GM06990 (cell line): ENCODE measurements around the gene TRMT44.

Experiments used
- DNase-seq: peaks from one replicate; pipeline ENCODE4 v3.0.0-alpha.2; 2011; ENCODE audit not compliant: insufficient read length; ENCODE audit errors: extremely low read depth
- H3K27me3 ChIP-seq: replicated peaks from 2 replicates; pipeline ENCODE4 v1.6.0; 2011; ENCODE audit warnings: low read length; ENCODE audit not compliant: control insufficient read depth, insufficient read depth
- H3K36me3 ChIP-seq: 2 replicates; pipeline ENCODE4 v1.5.1; 2011; ENCODE audit warnings: low read length; ENCODE audit not compliant: control insufficient read depth, insufficient read depth
- H3K4me3 ChIP-seq: replicated peaks from 2 replicates; pipeline ENCODE4 v1.5.1; 2011; ENCODE audit warnings: low read depth, mild to moderate bottlenecking, control low read depth, low read length
- TF ChIP-seq, protein P1 (sequence below): IDR thresholded peaks from 2 replicates; pipeline ENCODE4 v1.5.1; 2011; ENCODE audit warnings: low read length, control low read depth, mild to moderate bottlenecking, inconsistent platforms; ENCODE audit not compliant: insufficient read depth, poor library complexity, severe bottlenecking

The TRMT44 gene

DNA sequence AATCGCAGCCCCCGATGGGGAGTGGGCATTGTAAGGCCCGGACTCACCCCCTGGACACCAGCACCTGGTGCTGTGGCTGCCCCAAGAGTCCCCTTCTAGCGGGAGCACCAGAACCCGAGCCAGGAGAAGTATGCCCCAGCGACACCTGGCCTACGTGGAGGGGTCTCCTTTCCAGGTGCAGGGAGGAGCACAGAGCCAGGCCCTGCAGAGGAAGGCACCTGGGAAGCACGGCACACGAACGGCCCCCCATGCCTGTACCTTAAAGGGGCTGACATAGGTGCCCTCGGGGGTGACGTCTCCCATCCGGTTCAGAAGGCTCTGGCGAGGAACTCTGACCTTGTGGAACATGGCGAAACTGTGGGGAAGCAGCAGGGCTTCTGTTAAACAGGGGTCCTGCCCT lies 41.3 kb upstream of the TRMT44 start:
- no peak for DNase-seq
- Histone ChIP-seq H3K4me3 (no peak overlapping the region), H3K27me3 (no peaks in the 10 kb centered on the region), H3K36me3 (peaks cover 8% of the 10 kb centered on the region)
- TF ChIP-seq, protein P1, sequence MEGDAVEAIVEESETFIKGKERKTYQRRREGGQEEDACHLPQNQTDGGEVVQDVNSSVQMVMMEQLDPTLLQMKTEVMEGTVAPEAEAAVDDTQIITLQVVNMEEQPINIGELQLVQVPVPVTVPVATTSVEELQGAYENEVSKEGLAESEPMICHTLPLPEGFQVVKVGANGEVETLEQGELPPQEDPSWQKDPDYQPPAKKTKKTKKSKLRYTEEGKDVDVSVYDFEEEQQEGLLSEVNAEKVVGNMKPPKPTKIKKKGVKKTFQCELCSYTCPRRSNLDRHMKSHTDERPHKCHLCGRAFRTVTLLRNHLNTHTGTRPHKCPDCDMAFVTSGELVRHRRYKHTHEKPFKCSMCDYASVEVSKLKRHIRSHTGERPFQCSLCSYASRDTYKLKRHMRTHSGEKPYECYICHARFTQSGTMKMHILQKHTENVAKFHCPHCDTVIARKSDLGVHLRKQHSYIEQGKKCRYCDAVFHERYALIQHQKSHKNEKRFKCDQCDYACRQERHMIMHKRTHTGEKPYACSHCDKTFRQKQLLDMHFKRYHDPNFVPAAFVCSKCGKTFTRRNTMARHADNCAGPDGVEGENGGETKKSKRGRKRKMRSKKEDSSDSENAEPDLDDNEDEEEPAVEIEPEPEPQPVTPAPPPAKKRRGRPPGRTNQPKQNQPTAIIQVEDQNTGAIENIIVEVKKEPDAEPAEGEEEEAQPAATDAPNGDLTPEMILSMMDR, result no peak

GRCh38 chr4:8400632-8401325 lies 39.8 kb upstream of the TRMT44 start:
- TF ChIP-seq, protein P1, result no peak

DNA sequence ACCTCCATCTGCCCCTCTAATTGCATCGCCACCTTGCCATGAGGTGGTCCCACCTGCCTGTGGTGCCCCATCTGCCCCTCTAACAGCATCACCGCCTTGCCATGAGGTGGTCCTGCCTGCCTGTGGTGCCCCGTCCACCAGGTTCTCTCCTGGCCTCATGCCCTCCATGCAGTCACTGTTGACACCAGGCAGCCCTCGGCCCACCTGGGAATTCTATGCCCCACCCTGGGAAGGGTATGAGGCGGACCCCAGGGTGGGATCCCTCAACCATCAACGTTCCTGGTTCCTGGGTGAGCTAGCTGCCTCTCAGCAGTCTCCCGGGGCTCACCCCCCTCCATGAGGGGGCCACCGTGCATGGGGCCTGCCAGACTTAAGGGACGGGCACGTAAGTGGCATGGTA lies 38.9 kb upstream of the TRMT44 start:
- Histone ChIP-seq H3K4me3 (no peak overlapping the region), H3K36me3 (peaks cover 7% of the 10 kb centered on the region), H3K27me3 (no peaks in the 10 kb centered on the region)
- TF ChIP-seq, protein P1, result no peak
- no peak for DNase-seq

More at GRCh38 chr4:8400632-8401325, 39.8 kb upstream of the TRMT44 start:
- no peak for DNase-seq
- H3K27me3 ChIP-seq, result no peaks in the 10 kb centered on the region
- peaks cover 9% of the 10 kb centered on the region for H3K36me3 ChIP-seq
- H3K4me3 ChIP-seq, result no peak overlapping the region

- no peak for DNase-seq
- TF ChIP-seq, protein P1, result no peak
- H3K4me3 ChIP-seq, result no peak overlapping the region
- H3K36me3 ChIP-seq, result peaks cover 7% of the 10 kb centered on the region
- no peaks in the 10 kb centered on the region for H3K27me3 ChIP-seq
These were observed 38.4 kb upstream of the TRMT44 start for GRCh38 chr4:8402181-8402597.

DNA sequence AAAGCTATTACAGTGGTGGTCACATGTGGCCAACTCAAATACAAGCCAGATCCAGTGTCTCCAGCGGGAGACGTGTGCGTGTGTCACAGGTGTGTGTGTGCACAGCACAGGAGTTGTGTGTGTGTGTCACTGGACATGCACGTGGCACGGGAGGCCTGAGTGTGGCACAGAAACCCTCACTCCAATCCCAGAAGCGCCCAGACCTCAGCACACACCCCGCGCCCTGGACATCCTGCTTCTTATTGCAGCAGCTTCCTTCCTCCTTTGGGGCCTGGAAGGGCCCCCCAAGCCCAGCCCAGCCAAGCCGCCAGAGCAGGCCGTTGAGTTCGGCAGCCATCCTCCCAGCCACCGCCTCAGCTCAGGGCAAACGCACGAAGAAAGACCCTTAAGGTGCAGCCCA lies 37.9 kb upstream of the TRMT44 start:
- no peak for DNase-seq
- Histone ChIP-seq H3K36me3 (peaks cover 7% of the 10 kb centered on the region), H3K27me3 (no peaks in the 10 kb centered on the region), H3K4me3 (no peak overlapping the region)
- TF ChIP-seq, protein P1, result no peak
